Panc1 (cell line): Measurements from ENCODE around the gene ADAMTS7.
"Not testable (repeated sequence)": the region's sequence is repeated elsewhere in the genome, so short reads cannot be mapped to it uniquely, and the experiment has no call there.

Source experiments
- CTCF ChIP-seq: fragments of 450-650 bp; IDR thresholded peaks from 2 replicates; pipeline ENCODE4 v1.5.1; 2017; ENCODE audit warnings: mild to moderate bottlenecking
- POLR2AphosphoS5 ChIP-seq: IDR thresholded peaks from 2 replicates; pipeline ENCODE4 v1.6.1; 2012; ENCODE audit warnings: mild to moderate bottlenecking, low read depth, low read length, moderate library complexity
- REST ChIP-seq, 2 experiments: IDR thresholded peaks; 2 replicates each; pipeline ENCODE4 v1.6.1; 2011 to 2012; ENCODE audit warnings: low read depth in 2 of 2, control low read depth in 1 of 2, low read length in 1 of 2, mild to moderate bottlenecking in 1 of 2, moderate library complexity in 1 of 2; ENCODE audit not compliant: insufficient read depth in 1 of 2
- SIN3A ChIP-seq: IDR thresholded peaks from 2 replicates; pipeline ENCODE4 v1.6.1; 2012; ENCODE audit warnings: low read depth, mild to moderate bottlenecking, low read length, moderate library complexity, borderline replicate concordance; ENCODE audit not compliant: insufficient read depth
- TCF7L2 ChIP-seq: IDR thresholded peaks from 2 replicates; pipeline ENCODE4 v1.6.1; 2011; ENCODE audit warnings: mild to moderate bottlenecking, low read depth, low read length, inconsistent platforms

- TF ChIP-seq POLR2AphosphoS5; CTCF; REST (IDR thresholded peaks at IDR 0.05; ENCODE audit: insufficient read depth in 1 of 2, low read depth in 2 of 2, low read length in 1 of 2); SIN3A; TCF7L2: not testable (repeated sequence)
These were observed 58.0 kb downstream of the ADAMTS7 start for GRCh38 chr15:78753359-78753659.
